ENCODE data around the gene UBE3D.

The UBE3D gene

DNA sequence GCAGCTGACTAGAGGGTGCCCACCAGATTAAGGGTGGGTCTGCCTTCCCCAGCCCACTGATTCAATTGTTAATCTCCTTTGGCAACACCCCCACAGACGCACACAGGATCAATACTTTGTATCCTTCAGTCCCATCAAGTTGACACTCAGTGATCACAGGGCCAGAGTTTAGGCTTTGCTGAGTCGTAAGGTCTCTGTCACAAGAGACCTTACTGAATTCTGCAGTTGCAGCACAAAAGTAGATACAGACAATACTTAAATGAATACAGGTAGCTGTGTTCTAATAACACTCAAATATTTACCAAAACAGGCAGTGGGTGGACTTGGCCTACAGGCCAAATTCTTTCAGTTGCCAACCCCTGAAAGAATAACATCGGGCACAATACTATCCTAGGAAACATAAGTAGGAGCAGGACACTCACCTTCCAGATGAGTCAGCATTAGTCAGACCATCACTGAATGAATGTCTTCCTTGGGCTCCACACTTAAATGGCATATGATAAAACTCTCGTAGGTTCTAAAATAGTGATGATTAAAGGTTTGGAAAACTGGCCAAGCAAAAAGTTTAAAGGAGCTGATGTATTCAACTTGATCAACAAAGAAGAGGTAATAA, 190.0 kb downstream of the UBE3D start:
- H3K4me3 ChIP-seq (ENCODE audit: low read depth, low read length), result no peak overlapping the region
- no peak for TF ChIP-seq CTCF (IDR thresholded peaks at IDR 0.05; ENCODE audit: low read depth, low read length)

DNA sequence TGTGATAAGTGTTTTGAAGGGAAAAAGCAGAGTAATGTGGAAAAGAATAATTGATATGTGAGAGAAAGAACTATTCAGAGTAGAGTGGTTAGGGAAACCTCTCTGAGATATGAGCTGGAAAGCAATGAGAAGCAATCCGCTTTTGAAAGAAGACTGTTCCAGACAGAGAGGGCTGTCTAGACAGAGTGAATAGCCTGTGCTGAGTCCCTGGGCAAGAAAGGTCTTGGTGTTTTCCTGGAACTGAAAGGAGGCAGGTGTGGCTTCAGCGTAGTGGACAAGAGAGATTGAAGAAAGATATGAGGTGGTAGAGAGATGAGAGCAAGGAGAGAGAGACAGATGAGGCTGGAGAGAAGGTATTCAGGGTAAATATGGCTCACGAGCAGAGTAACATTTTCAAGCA, 190.8 kb downstream of the UBE3D start:
- no peak overlapping the region for H3K4me3 ChIP-seq (ENCODE audit: low read depth, low read length)

GRCh38 chr6:82872185-82872584, 193.5 kb downstream of the UBE3D start:
- H3K4me3 ChIP-seq (ENCODE audit: low read depth, low read length), result no peak overlapping the region
- no peak for TF ChIP-seq CTCF (IDR thresholded peaks at IDR 0.05; ENCODE audit: low read depth, low read length)

More for the DNA sequence above, 190.8 kb downstream of the UBE3D start:
- no peak for TF ChIP-seq CTCF (IDR thresholded peaks at IDR 0.05; ENCODE audit: low read depth, low read length)

DNA sequence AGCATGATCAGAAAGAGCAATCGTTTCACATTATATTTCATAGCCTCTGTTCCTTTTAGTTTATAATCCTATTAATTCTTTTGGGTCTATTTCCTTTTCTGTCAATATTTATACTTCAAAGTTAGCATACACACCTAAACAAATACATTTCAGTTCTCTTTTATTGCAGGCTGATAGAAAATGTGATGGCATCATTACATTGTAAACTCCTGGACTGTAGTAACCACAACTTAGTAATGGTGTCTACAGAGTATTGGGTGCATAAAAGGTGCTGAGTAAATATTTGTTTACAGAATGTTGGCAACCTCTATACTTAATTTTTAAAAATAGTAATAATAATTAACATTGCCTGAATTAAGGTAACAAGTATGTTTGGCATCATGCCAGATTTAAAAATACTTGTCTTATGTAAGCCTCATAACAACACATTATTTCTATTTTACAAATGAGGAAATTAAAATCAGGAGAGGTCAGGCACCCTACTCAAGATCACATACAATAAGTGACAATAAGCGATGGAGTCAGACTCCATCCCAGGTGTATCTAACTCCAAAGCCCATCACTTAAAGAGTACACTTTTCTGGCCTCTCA, 195.0 kb downstream of the UBE3D start:
- no peak overlapping the region for H3K4me3 ChIP-seq (ENCODE audit: low read depth, low read length)
- TF ChIP-seq CTCF (IDR thresholded peaks at IDR 0.05; ENCODE audit: low read depth, low read length), result no peak

DNA sequence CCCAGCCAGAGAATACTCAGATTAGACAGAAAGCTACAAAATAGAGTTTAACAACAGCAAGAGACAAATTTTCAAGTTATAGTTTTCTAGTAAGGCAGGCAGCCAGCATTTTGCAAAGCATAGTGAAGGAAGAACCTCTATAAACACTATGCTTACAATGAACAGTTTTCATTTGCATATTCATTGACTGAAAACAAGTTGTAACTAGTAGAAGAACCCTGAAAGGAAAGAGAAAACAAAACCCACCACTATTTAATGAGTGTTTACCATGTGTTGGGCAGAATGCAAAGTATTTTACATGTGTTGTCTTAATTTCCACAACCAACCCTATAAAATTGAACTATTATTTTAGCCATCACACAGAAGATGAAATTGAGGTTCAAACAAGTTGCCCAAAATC, 196.1 kb downstream of the UBE3D start:
- no peak for TF ChIP-seq CTCF (IDR thresholded peaks at IDR 0.05; ENCODE audit: low read depth, low read length)
- H3K4me3 ChIP-seq (ENCODE audit: low read depth, low read length), result no peak overlapping the region

DNA sequence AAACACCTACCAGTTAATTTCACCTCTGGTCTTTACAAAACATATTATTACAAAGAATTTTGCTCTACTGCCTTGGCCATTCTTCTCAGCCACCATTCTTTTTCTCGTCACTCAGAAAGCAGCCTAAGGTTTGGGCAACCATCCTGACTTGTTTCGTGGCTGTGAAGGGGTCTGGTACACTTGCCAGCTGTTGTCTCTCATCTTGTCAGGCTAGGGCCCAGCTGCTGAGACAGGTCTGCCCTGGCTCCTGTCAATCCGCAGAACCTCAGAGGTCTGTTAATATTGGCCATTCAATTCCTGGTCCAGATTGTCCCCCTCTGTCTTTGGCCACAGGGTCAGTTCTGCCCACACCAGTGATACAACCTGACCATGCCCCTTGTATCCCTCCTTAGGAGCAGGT, 197.7 kb downstream of the UBE3D start:
- H3K4me3 ChIP-seq (ENCODE audit: low read depth, low read length), result no peak overlapping the region
- no peak for TF ChIP-seq CTCF (IDR thresholded peaks at IDR 0.05; ENCODE audit: low read depth, low read length)

DNA sequence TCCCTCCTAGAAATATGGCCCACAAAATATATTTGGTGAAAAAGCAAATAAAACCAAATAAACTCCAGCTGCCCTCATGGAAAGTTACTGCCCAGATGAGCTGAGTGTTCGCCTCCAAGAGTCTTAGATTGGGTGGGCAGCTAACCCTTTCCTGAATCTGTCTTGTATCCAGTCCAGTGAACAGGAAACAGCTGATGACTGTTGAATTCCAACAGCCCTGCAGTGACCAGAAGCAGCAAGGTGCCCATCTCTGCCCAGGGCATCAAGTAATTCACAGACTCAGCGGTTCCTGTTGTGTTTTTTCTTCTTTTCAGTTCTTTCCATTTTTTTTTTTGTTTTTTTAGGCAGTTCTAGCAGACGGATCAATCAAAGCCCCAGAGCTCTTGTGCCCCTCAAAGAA, 199.2 kb downstream of the UBE3D start:
- H3K4me3 ChIP-seq (ENCODE audit: low read depth, low read length), result no peak overlapping the region
- no peak for TF ChIP-seq CTCF (IDR thresholded peaks at IDR 0.05; ENCODE audit: low read depth, low read length)
